Uterus (tissue), 4 donors: Measurements from ENCODE around the gene ANO6. TPM values are rescaled to one million over a fixed set of nuclear protein-coding genes. Genes with fewer than 3 reads are reported as not detected.
A peak's percentile ranks its signal among the peaks of the same experiment; 100 is the strongest.

Experiments
- DNase-seq, 2 donors: peaks; one replicate each; pipeline ENCODE4 v3.0.0-alpha.2; 2019 to 2020
- H3K27ac ChIP-seq, 2 donors: fragments of 200-600 bp; sonication (generic); 1 replicate in 1 of 2; 2 replicates in 1 of 2; pipeline ENCODE4 v1.5.1; 2016 to 2018
- H3K27me3 ChIP-seq, 2 donors: fragments of 200-600 bp; sonication (generic); one replicate each; pipeline ENCODE4 v1.5.1; 2018 to 2019; ENCODE audit warnings: control low read depth in 1 of 2
- H3K36me3 ChIP-seq, 2 donors: fragments of 200-600 bp; sonication (generic); one replicate each; pipeline ENCODE4 v1.5.1; 2019; ENCODE audit warnings: control low read depth in 1 of 2
- H3K4me1 ChIP-seq, 2 donors: fragments of 200-600 bp; sonication (generic); one replicate each; pipeline ENCODE4 v1.5.1; 2018 to 2019; ENCODE audit warnings: control low read depth in 1 of 2
- H3K4me3 ChIP-seq, 2 donors: fragments of 200-600 bp; sonication (generic); 1 replicate in 1 of 2; 2 replicates in 1 of 2; pipeline ENCODE4 v1.5.1; 2018 to 2019; ENCODE audit warnings: mild to moderate bottlenecking in 1 of 2
- H3K9me3 ChIP-seq, 2 donors: fragments of 200-600 bp; sonication (generic); one replicate each; pipeline ENCODE4 v1.5.1; 2019; ENCODE audit warnings: control low read depth in 1 of 2
- CTCF ChIP-seq, 4 experiments: fragments of 200-600 bp in 2 of 4; fragments of 450-650 bp in 2 of 4; sonication (generic) in 2 of 4; IDR thresholded peaks; one replicate each; pipeline ENCODE4 v1.5.1; 2016 to 2019; ENCODE audit warnings: antibody characterized with exemption in 4 of 4, mild to moderate bottlenecking in 2 of 4, moderate library complexity in 1 of 4
- POLR2A ChIP-seq, 2 donors: fragments of 450-650 bp; IDR thresholded peaks; one replicate each; pipeline ENCODE4 v1.6.1; 2016; ENCODE audit warnings: antibody characterized with exemption in 2 of 2, mild to moderate bottlenecking in 1 of 2, moderate library complexity in 1 of 2
- intact Hi-C: fragments of 100-400 bp; cut with DNase I; formaldehyde crosslinking; loops from one replicate; pipeline ENCODE4 v1.15.1; 2023; ENCODE audit warnings: low total_unique reads
- total RNA-seq, 4 donors: library from RNA; depleted of rRNA in 3 of 4; stranded (reverse); fragments of >200 nt in 3 of 4; gene quantifications; one replicate each; pipeline versions ENCODE4 v1.1.0 to v1.2.4, GENCODE V29; 2014 to 2023
- donor health status: DM: yes; HTN: yes; CAD: no.

ANO6 gene
- total RNA-seq, 4 donors from 2014 or later, result 53.8 to 125 (median 75.9) TPM

- intact Hi-C loops, result no loop called here
- Histone ChIP-seq H3K27me3 (no peaks in the 10 kb centered on the region), H3K27ac (no peak overlapping the region), H3K9me3 (no peaks in the 10 kb centered on the region), H3K36me3 (no peaks in the 10 kb centered on the region), H3K4me1 (no peaks in the 10 kb centered on the region), H3K4me3 (no peak overlapping the region)
- DNase-seq, result no peak
- no peak for TF ChIP-seq CTCF (IDR thresholded peaks at IDR 0.05)
- no peak for TF ChIP-seq POLR2A (IDR thresholded peaks at IDR 0.05)
These were observed 243.2 kb downstream of the ANO6 start for GRCh38 chr12:45458854-45459807.

- intact Hi-C loops, result no loop called here
- Histone ChIP-seq H3K4me1 (no peaks in the 10 kb centered on the region), H3K9me3 (no peaks in the 10 kb centered on the region), H3K36me3 (no peaks in the 10 kb centered on the region), H3K4me3 (no peak overlapping the region), H3K27ac (no peak overlapping the region), H3K27me3 (no peaks in the 10 kb centered on the region)
- TF ChIP-seq POLR2A (IDR thresholded peaks at IDR 0.05) (no peak), CTCF (IDR thresholded peaks at IDR 0.05) (no peak)
- no peak for DNase-seq
These were observed 246.6 kb downstream of the ANO6 start for GRCh38 chr12:45462506-45462905.

GRCh38 chr12:45464699-45465098 lies 248.8 kb downstream of the ANO6 start:
- TF ChIP-seq CTCF (IDR thresholded peaks at IDR 0.05), result peak in 1 of 4 experiments; percentile 10
- no peak for TF ChIP-seq POLR2A (IDR thresholded peaks at IDR 0.05)
- Histone ChIP-seq H3K27me3 (no peaks in the 10 kb centered on the region), H3K4me1 (no peaks in the 10 kb centered on the region), H3K9me3 (no peaks in the 10 kb centered on the region), H3K27ac (no peak overlapping the region), H3K4me3 (no peak overlapping the region), H3K36me3 (no peaks in the 10 kb centered on the region)
- DNase-seq, result no peak
- intact Hi-C loops, result no loop called here

GRCh38 chr12:45468751-45469615 lies 253.1 kb downstream of the ANO6 start:
- no peaks in the 10 kb centered on the region for H3K9me3 ChIP-seq
- H3K4me3 ChIP-seq, result no peak overlapping the region
- H3K27ac ChIP-seq, result no peak overlapping the region
- intact Hi-C loops, result no loop called here
- H3K27me3 ChIP-seq, result no peaks in the 10 kb centered on the region
- TF ChIP-seq CTCF (IDR thresholded peaks at IDR 0.05) (no peak), POLR2A (IDR thresholded peaks at IDR 0.05) (no peak)
- no peaks in the 10 kb centered on the region for H3K4me1 ChIP-seq
- no peaks in the 10 kb centered on the region for H3K36me3 ChIP-seq
- DNase-seq, result no peak

GRCh38 chr12:45469902-45470301 lies 254.0 kb downstream of the ANO6 start:
- intact Hi-C loops, result no loop called here
- H3K36me3 ChIP-seq, result no peaks in the 10 kb centered on the region
- no peaks in the 10 kb centered on the region for H3K9me3 ChIP-seq
- no peak overlapping the region for H3K27ac ChIP-seq
- H3K4me1 ChIP-seq, result no peaks in the 10 kb centered on the region
- no peaks in the 10 kb centered on the region for H3K27me3 ChIP-seq
- DNase-seq, result no peak
- TF ChIP-seq POLR2A (IDR thresholded peaks at IDR 0.05), result no peak
- no peak for TF ChIP-seq CTCF (IDR thresholded peaks at IDR 0.05)
- H3K4me3 ChIP-seq, result no peak overlapping the region
